Nephron progenitor cell (in vitro differentiated cells): ENCODE measurements around the gene BCAS2.

ENCODE experiments used
- DNase-seq: peaks from one replicate; pipeline ENCODE4 v3.0.0; 2021
- H3K27ac Mint-ChIP-seq: 2 replicates; pipeline ENCODE4 v1.8.0; 2021; ENCODE audit warnings: mild to moderate bottlenecking, moderate library complexity, mixed read lengths
- H3K27me3 Mint-ChIP-seq: 2 replicates; pipeline ENCODE4 v1.8.0; 2021; ENCODE audit warnings: mild to moderate bottlenecking, low read depth, mixed read lengths; ENCODE audit not compliant: poor library complexity
- H3K36me3 Mint-ChIP-seq: 2 replicates; pipeline ENCODE4 v1.8.0; 2021; ENCODE audit warnings: low read depth, mixed read lengths
- H3K4me1 Mint-ChIP-seq: 2 replicates; pipeline ENCODE4 v1.8.0; 2021; ENCODE audit warnings: mixed read lengths
- H3K4me3 Mint-ChIP-seq: 2 replicates; pipeline ENCODE4 v1.8.0; 2021; ENCODE audit warnings: mild to moderate bottlenecking, moderate library complexity, mixed read lengths
- H3K9me3 Mint-ChIP-seq: 2 replicates; pipeline ENCODE4 v1.8.0; 2021; ENCODE audit warnings: mild to moderate bottlenecking, moderate library complexity, mixed read lengths
- TF ChIP-seq, protein P1 (sequence below): fragments of 200-600 bp; sonication (generic); IDR thresholded peaks from 2 replicates; pipeline ENCODE4 v1.5.0; 2021; ENCODE audit warnings: antibody characterized with exemption

Gene BCAS2

DNA sequence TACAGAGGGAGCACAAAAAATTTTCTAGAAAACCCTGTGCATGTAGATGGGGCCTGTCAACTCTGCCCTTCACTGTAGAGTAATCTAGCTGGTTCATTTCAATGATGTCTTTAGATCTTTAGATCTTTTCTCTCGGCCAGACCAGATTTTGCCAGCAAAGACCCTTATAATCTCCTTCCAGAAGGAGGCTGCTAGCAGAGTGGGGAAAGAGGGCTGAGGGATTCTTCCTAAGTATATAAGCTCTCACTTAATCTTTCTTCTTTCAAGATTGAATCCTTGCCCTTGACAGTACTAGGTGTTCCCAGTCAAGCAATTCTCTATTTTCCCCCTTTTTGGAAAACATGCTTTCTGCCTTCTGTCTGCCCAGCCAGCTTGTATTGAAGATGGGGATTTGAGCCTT is 34.3 kb downstream of the BCAS2 start:
- H3K4me1 Mint-ChIP-seq = no peaks in the 10 kb centered on the region
- peaks cover 3% of the 10 kb centered on the region for H3K27me3 Mint-ChIP-seq
- no peak for DNase-seq
- H3K9me3 Mint-ChIP-seq = no peaks in the 10 kb centered on the region
- H3K4me3 Mint-ChIP-seq = no peak overlapping the region
- H3K36me3 Mint-ChIP-seq = no peaks in the 10 kb centered on the region
- no peak overlapping the region for H3K27ac Mint-ChIP-seq
- TF ChIP-seq, protein P1, sequence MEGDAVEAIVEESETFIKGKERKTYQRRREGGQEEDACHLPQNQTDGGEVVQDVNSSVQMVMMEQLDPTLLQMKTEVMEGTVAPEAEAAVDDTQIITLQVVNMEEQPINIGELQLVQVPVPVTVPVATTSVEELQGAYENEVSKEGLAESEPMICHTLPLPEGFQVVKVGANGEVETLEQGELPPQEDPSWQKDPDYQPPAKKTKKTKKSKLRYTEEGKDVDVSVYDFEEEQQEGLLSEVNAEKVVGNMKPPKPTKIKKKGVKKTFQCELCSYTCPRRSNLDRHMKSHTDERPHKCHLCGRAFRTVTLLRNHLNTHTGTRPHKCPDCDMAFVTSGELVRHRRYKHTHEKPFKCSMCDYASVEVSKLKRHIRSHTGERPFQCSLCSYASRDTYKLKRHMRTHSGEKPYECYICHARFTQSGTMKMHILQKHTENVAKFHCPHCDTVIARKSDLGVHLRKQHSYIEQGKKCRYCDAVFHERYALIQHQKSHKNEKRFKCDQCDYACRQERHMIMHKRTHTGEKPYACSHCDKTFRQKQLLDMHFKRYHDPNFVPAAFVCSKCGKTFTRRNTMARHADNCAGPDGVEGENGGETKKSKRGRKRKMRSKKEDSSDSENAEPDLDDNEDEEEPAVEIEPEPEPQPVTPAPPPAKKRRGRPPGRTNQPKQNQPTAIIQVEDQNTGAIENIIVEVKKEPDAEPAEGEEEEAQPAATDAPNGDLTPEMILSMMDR = no peak

- no peaks in the 10 kb centered on the region for H3K4me1 Mint-ChIP-seq
- H3K4me3 Mint-ChIP-seq = no peak overlapping the region
- TF ChIP-seq, protein P1 = no peak
These were observed 35.6 kb downstream of the BCAS2 start for GRCh38 chr1:114545796-114546195.

GRCh38 chr1:114545315-114545714 is 36.1 kb downstream of the BCAS2 start:
- no peak for DNase-seq
- no peaks in the 10 kb centered on the region for H3K9me3 Mint-ChIP-seq
- no peak overlapping the region for H3K27ac Mint-ChIP-seq
- no peak overlapping the region for H3K4me3 Mint-ChIP-seq
- no peaks in the 10 kb centered on the region for H3K4me1 Mint-ChIP-seq
- no peaks in the 10 kb centered on the region for H3K36me3 Mint-ChIP-seq
- peaks cover 3% of the 10 kb centered on the region for H3K27me3 Mint-ChIP-seq
- TF ChIP-seq, protein P1 = no peak

More at GRCh38 chr1:114545796-114546195, 35.6 kb downstream of the BCAS2 start:
- DNase-seq = no peak
- Mint-ChIP-seq H3K27ac (no peak overlapping the region), H3K27me3 (peaks cover 3% of the 10 kb centered on the region), H3K36me3 (no peaks in the 10 kb centered on the region), H3K9me3 (no peaks in the 10 kb centered on the region)

- H3K27me3 Mint-ChIP-seq = peaks cover 3% of the 10 kb centered on the region
- no peak overlapping the region for H3K4me3 Mint-ChIP-seq
- peaks cover 4% of the 10 kb centered on the region for H3K9me3 Mint-ChIP-seq
- TF ChIP-seq, protein P1 = no peak
- H3K4me1 Mint-ChIP-seq = no peaks in the 10 kb centered on the region
- H3K27ac Mint-ChIP-seq = no peak overlapping the region
- no peak for DNase-seq
- H3K36me3 Mint-ChIP-seq = no peaks in the 10 kb centered on the region
These were observed 40.6 kb downstream of the BCAS2 start for GRCh38 chr1:114540821-114541220.

- H3K9me3 Mint-ChIP-seq = peaks cover 4% of the 10 kb centered on the region
- H3K27ac Mint-ChIP-seq = no peak overlapping the region
- H3K4me1 Mint-ChIP-seq = no peaks in the 10 kb centered on the region
- no peaks in the 10 kb centered on the region for H3K36me3 Mint-ChIP-seq
- no peak for DNase-seq
- no peak overlapping the region for H3K4me3 Mint-ChIP-seq
- H3K27me3 Mint-ChIP-seq = peaks cover 3% of the 10 kb centered on the region
- TF ChIP-seq, protein P1 = no peak
These were observed 41.1 kb downstream of the BCAS2 start for GRCh38 chr1:114540272-114540671.

DNA sequence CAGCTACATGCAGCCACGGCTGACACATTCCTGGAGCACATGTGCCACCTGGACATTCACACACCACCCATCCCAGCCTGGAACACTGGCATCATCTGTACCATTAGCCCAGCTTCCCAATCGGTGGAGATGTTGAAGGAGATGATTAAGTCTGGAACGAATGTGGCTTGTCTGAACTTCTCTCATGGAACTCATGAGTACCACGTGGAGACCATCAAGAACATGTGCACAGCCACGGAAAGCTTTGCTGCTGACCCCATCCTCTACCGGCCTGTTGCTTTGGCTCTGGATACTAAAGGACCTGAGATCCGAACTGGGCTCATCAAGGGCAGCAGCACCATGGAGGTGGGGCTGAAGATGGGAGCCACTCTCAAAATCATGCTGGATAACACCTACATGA is 45.4 kb downstream of the BCAS2 start:
- TF ChIP-seq, protein P1 = no peak
- no peak overlapping the region for H3K4me3 Mint-ChIP-seq
- H3K36me3 Mint-ChIP-seq = no peaks in the 10 kb centered on the region
- H3K27me3 Mint-ChIP-seq = peaks cover 3% of the 10 kb centered on the region
- no peak for DNase-seq
- no peak overlapping the region for H3K27ac Mint-ChIP-seq
- no peaks in the 10 kb centered on the region for H3K4me1 Mint-ChIP-seq
- H3K9me3 Mint-ChIP-seq = peaks cover 4% of the 10 kb centered on the region
